RWPE2 (cell line): ENCODE measurements around the gene PITPNC1.

Experiments
- ATAC-seq: fragments of 200-7000 bp; cut with Tn5 transposase; 3 replicates; pipeline ENCODE4 v1.9.1; 2021; ENCODE audit warnings: low read depth
- DNase-seq: peaks from one replicate; pipeline ENCODE4 v3.0.0-alpha.2; 2020; ENCODE audit warnings: low spot score
- H3K27ac ChIP-seq: fragments of 450-650 bp; 2 replicates; pipeline ENCODE4 v1.5.1; 2017; ENCODE audit warnings: mild to moderate bottlenecking; ENCODE audit not compliant: poor library complexity, severe bottlenecking
- H3K27me3 ChIP-seq: fragments of 250-450 bp; sonication (Bioruptor Pico); 2 replicates; pipeline ENCODE4 v1.5.1; 2021; ENCODE audit warnings: mild to moderate bottlenecking, moderate library complexity; ENCODE audit not compliant: insufficient read depth, poor library complexity, severe bottlenecking
- H3K36me3 ChIP-seq: fragments of 250-450 bp; sonication (Bioruptor Pico); 2 replicates; pipeline ENCODE4 v1.5.1; 2020; ENCODE audit warnings: low read depth, mild to moderate bottlenecking, moderate library complexity
- H3K4me1 ChIP-seq: fragments of 250-450 bp; sonication (Bioruptor Pico); 2 replicates; pipeline ENCODE4 v1.5.1; 2021; ENCODE audit warnings: mild to moderate bottlenecking, moderate library complexity; ENCODE audit not compliant: insufficient read depth, poor library complexity, severe bottlenecking
- H3K4me3 ChIP-seq: fragments of 250-450 bp; sonication (Bioruptor Pico); 2 replicates; pipeline ENCODE4 v1.5.1; 2021; ENCODE audit warnings: mild to moderate bottlenecking, moderate library complexity; ENCODE audit not compliant: severe bottlenecking
- H3K9me3 ChIP-seq: fragments of 250-450 bp; sonication (Bioruptor Pico); 2 replicates; pipeline ENCODE4 v1.5.1; 2021; ENCODE audit warnings: mild to moderate bottlenecking, moderate library complexity; ENCODE audit not compliant: severe bottlenecking
- CTCF ChIP-seq: fragments of 450-650 bp; IDR thresholded peaks from one replicate; pipeline ENCODE4 v1.5.1; 2017; ENCODE audit warnings: mild to moderate bottlenecking, moderate library complexity; ENCODE audit not compliant: poor library complexity, severe bottlenecking

Gene PITPNC1

GRCh38 chr17:67452681-67453554 is 75.8 kb downstream of the PITPNC1 start:
- Histone ChIP-seq H3K9me3 (no peaks in the 10 kb centered on the region), H3K27me3 (no peaks in the 10 kb centered on the region), H3K36me3 (no peaks in the 10 kb centered on the region; the same call in 1 of the 2 replicates), H3K27ac (no peak overlapping the region), H3K4me1 (no peaks in the 10 kb centered on the region), H3K4me3 (no peak overlapping the region)
- DNase-seq (no peak), ATAC-seq (no peak)
- TF ChIP-seq CTCF, result no peak

GRCh38 chr17:67456103-67456502 is 79.0 kb downstream of the PITPNC1 start:
- no peak for TF ChIP-seq CTCF
- ATAC-seq (no peak), DNase-seq (no peak)
- no peak overlapping the region for H3K4me3 ChIP-seq
- H3K9me3 ChIP-seq, result peaks cover 7% of the 10 kb centered on the region
- H3K36me3 ChIP-seq, result no peaks in the 10 kb centered on the region; the same call in 1 of the 2 replicates
- H3K27ac ChIP-seq, result no peak overlapping the region
- H3K27me3 ChIP-seq, result no peaks in the 10 kb centered on the region
- no peaks in the 10 kb centered on the region for H3K4me1 ChIP-seq

- H3K27ac ChIP-seq, result no peak overlapping the region
- H3K4me1 ChIP-seq, result no peaks in the 10 kb centered on the region
- H3K27me3 ChIP-seq, result no peaks in the 10 kb centered on the region
- H3K4me3 ChIP-seq, result no peak overlapping the region
- no peak for DNase-seq
- H3K9me3 ChIP-seq, result peaks cover 7% of the 10 kb centered on the region
- no peak for TF ChIP-seq CTCF
- no peaks in the 10 kb centered on the region; the same call in 1 of the 2 replicates for H3K36me3 ChIP-seq
- ATAC-seq, result no peak
Measured at GRCh38 chr17:67456889-67457288, 79.8 kb downstream of the PITPNC1 start.

DNA sequence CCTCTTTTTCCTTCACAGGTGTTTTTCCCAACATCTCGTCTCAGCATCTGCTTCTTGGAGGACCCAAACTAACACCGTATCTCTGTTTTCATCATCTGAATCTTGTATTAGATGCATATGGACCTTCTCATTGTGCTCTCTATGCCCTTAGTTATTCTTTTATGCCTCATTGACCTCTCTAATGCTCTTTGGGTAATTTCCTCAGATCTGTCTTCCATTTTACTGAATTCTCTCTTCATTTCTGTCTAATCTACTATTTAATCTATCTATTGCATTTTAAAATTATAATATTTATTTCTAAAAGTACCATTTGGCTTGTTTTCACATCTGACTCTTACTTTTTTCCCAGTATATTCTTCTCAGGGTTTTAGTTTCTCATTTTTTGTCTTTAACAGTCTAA is 81.1 kb downstream of the PITPNC1 start:
- Histone ChIP-seq H3K27me3 (no peaks in the 10 kb centered on the region), H3K4me3 (no peak overlapping the region), H3K9me3 (peaks cover 7% of the 10 kb centered on the region), H3K27ac (no peak overlapping the region), H3K36me3 (no peaks in the 10 kb centered on the region; the same call in 1 of the 2 replicates), H3K4me1 (no peaks in the 10 kb centered on the region)
- ATAC-seq (no peak), DNase-seq (no peak)
- no peak for TF ChIP-seq CTCF

GRCh38 chr17:67459985-67460384 is 82.9 kb downstream of the PITPNC1 start:
- Histone ChIP-seq H3K27me3 (no peaks in the 10 kb centered on the region), H3K27ac (no peak overlapping the region), H3K9me3 (peaks cover 7% of the 10 kb centered on the region), H3K4me1 (no peaks in the 10 kb centered on the region), H3K4me3 (no peak overlapping the region), H3K36me3 (no peaks in the 10 kb centered on the region; the same call in 1 of the 2 replicates)
- TF ChIP-seq CTCF, result no peak
- DNase-seq, result no peak
- no peak for ATAC-seq
